ENCODE data around the gene KRT15.

KRT15 gene

GRCh38 chr17:41561554-41561953, 42.9 kb upstream of the KRT15 start:
- no peak overlapping the region for H3K4ac ChIP-seq (ENCODE audit: low read depth in 1 of 2, low read length in 2 of 2)
- no peak overlapping the region for H3K9ac ChIP-seq (ENCODE audit: low read length)
- H3K27me3 ChIP-seq (ENCODE audit: control insufficient read depth in 1 of 2, insufficient read depth in 1 of 2, low read length in 2 of 2): peaks cover 35 to 47% of the 10 kb centered on the region in 2 experiments
- H2BK120ac ChIP-seq (ENCODE audit: low read depth, low read length): no peak overlapping the region
- H2BK15ac ChIP-seq (ENCODE audit: low read depth, poor library complexity, severe bottlenecking): no peak overlapping the region
- H3K23ac ChIP-seq (ENCODE audit: low read length in 2 of 2): peak overlapping the region in 1 of 2 experiments; percentile 59
- H3K4me1 ChIP-seq (ENCODE audit: control insufficient read depth, insufficient read depth, low read depth, low read length): no peaks in the 10 kb centered on the region
- no peak overlapping the region for H3K27ac ChIP-seq (ENCODE audit: low read length, poor library complexity, severe bottlenecking)
- H4K91ac ChIP-seq (ENCODE audit: low read length): no peak overlapping the region
- H3K18ac ChIP-seq (ENCODE audit: low read depth in 1 of 2, low read length in 2 of 2): no peak overlapping the region
- no peaks in the 10 kb centered on the region for H3K9me3 ChIP-seq (ENCODE audit: control insufficient read depth, low read length)
- no peak for DNase-seq
- no peak overlapping the region for H3K4me3 ChIP-seq (ENCODE audit: insufficient read depth in 1 of 2, low read depth in 1 of 2, low read length in 2 of 2)
- 84% methylated on average over 6 of the region's 6 CpGs for WGBS
- H4K8ac ChIP-seq (ENCODE audit: low read length): no peak overlapping the region
- H2BK5ac ChIP-seq (ENCODE audit: low read depth, low read length, poor library complexity, severe bottlenecking): no peak overlapping the region
- no peak overlapping the region for H2AFZ ChIP-seq (ENCODE audit: low read depth, low read length)
- H3K14ac ChIP-seq (ENCODE audit: low read length in 2 of 2): no peak overlapping the region
- no peak overlapping the region for H2AK5ac ChIP-seq (ENCODE audit: low read length, severe bottlenecking)
- no peak overlapping the region for H3K4me2 ChIP-seq (ENCODE audit: low read length, poor library complexity, severe bottlenecking)
- H3K36me3 ChIP-seq (ENCODE audit: control insufficient read depth in 1 of 2, insufficient read depth in 2 of 2, low read depth in 1 of 2, low read length in 2 of 2): no peaks in the 10 kb centered on the region
- no peaks in the 10 kb centered on the region for H3K79me1 ChIP-seq (replicated peaks; ENCODE audit: low read length, poor library complexity, severe bottlenecking)
- H2BK12ac ChIP-seq (ENCODE audit: low read length in 2 of 2): no peak overlapping the region

- H3K36me3 ChIP-seq (ENCODE audit: control insufficient read depth in 1 of 2, insufficient read depth in 2 of 2, low read depth in 1 of 2, low read length in 2 of 2): no peaks in the 10 kb centered on the region
- 100% methylated on average over 2 of the region's 2 CpGs for WGBS
Measured at GRCh38 chr17:41559548-41559947, 40.9 kb upstream of the KRT15 start.

GRCh38 chr17:41556931-41557330, 38.2 kb upstream of the KRT15 start:
- no peak overlapping the region for H4K8ac ChIP-seq (ENCODE audit: low read length)
- no peak overlapping the region for H2BK120ac ChIP-seq (ENCODE audit: low read depth, low read length)
- H3K23ac ChIP-seq (ENCODE audit: low read length in 2 of 2): no peak overlapping the region
- H2BK15ac ChIP-seq (ENCODE audit: low read depth, poor library complexity, severe bottlenecking): no peak overlapping the region
- no peak overlapping the region for H3K14ac ChIP-seq (ENCODE audit: low read length in 2 of 2)
- H3K9ac ChIP-seq (ENCODE audit: low read length): no peak overlapping the region
- no peaks in the 10 kb centered on the region for H3K79me1 ChIP-seq (replicated peaks; ENCODE audit: low read length, poor library complexity, severe bottlenecking)
- H3K27ac ChIP-seq (ENCODE audit: low read length, poor library complexity, severe bottlenecking): no peak overlapping the region
- no peak overlapping the region for H3K18ac ChIP-seq (ENCODE audit: low read depth in 1 of 2, low read length in 2 of 2)
- WGBS: 87% methylated on average over 9 of the region's 9 CpGs
- no peak overlapping the region for H2AFZ ChIP-seq (ENCODE audit: low read depth, low read length)
- no peaks in the 10 kb centered on the region for H3K36me3 ChIP-seq (ENCODE audit: control insufficient read depth in 1 of 2, insufficient read depth in 2 of 2, low read depth in 1 of 2, low read length in 2 of 2)
- no peaks in the 10 kb centered on the region for H3K9me3 ChIP-seq (ENCODE audit: control insufficient read depth, low read length)
- H3K4ac ChIP-seq (ENCODE audit: low read depth in 1 of 2, low read length in 2 of 2): no peak overlapping the region
- H2BK12ac ChIP-seq (ENCODE audit: low read length in 2 of 2): no peak overlapping the region
- no peak for DNase-seq
- no peak overlapping the region for H3K4me3 ChIP-seq (ENCODE audit: insufficient read depth in 1 of 2, low read depth in 1 of 2, low read length in 2 of 2)
- no peaks in the 10 kb centered on the region for H3K4me1 ChIP-seq (ENCODE audit: control insufficient read depth, insufficient read depth, low read depth, low read length)
- H3K27me3 ChIP-seq (ENCODE audit: control insufficient read depth in 1 of 2, insufficient read depth in 1 of 2, low read length in 2 of 2): peaks cover 17 to 25% of the 10 kb centered on the region in 2 experiments
- no peak overlapping the region for H2BK5ac ChIP-seq (ENCODE audit: low read depth, low read length, poor library complexity, severe bottlenecking)
- H3K4me2 ChIP-seq (ENCODE audit: low read length, poor library complexity, severe bottlenecking): no peak overlapping the region
- no peak overlapping the region for H2AK5ac ChIP-seq (ENCODE audit: low read length, severe bottlenecking)
- H4K91ac ChIP-seq (ENCODE audit: low read length): no peak overlapping the region

More at GRCh38 chr17:41559548-41559947, 40.9 kb upstream of the KRT15 start:
- no peak overlapping the region for H3K4me2 ChIP-seq (ENCODE audit: low read length, poor library complexity, severe bottlenecking)
- H4K91ac ChIP-seq (ENCODE audit: low read length): no peak overlapping the region
- DNase-seq: peak; percentile 39
- no peak overlapping the region for H3K14ac ChIP-seq (ENCODE audit: low read length in 2 of 2)
- no peaks in the 10 kb centered on the region for H3K79me1 ChIP-seq (replicated peaks; ENCODE audit: low read length, poor library complexity, severe bottlenecking)
- H3K4me3 ChIP-seq (ENCODE audit: insufficient read depth in 1 of 2, low read depth in 1 of 2, low read length in 2 of 2): no peak overlapping the region
- H3K27ac ChIP-seq (ENCODE audit: low read length, poor library complexity, severe bottlenecking): no peak overlapping the region
- H3K27me3 ChIP-seq (ENCODE audit: control insufficient read depth in 1 of 2, insufficient read depth in 1 of 2, low read length in 2 of 2): peaks cover 31 to 42% of the 10 kb centered on the region in 2 experiments
- no peak overlapping the region for H2AK5ac ChIP-seq (ENCODE audit: low read length, severe bottlenecking)
- no peak overlapping the region for H3K9ac ChIP-seq (ENCODE audit: low read length)
- no peak overlapping the region for H3K4ac ChIP-seq (ENCODE audit: low read depth in 1 of 2, low read length in 2 of 2)
- H3K18ac ChIP-seq (ENCODE audit: low read depth in 1 of 2, low read length in 2 of 2): no peak overlapping the region
- no peaks in the 10 kb centered on the region for H3K9me3 ChIP-seq (ENCODE audit: control insufficient read depth, low read length)
- H4K8ac ChIP-seq (ENCODE audit: low read length): no peak overlapping the region
- H2BK120ac ChIP-seq (ENCODE audit: low read depth, low read length): no peak overlapping the region
- H2BK12ac ChIP-seq (ENCODE audit: low read length in 2 of 2): no peak overlapping the region
- H2BK15ac ChIP-seq (ENCODE audit: low read depth, poor library complexity, severe bottlenecking): no peak overlapping the region
- no peak overlapping the region for H2AFZ ChIP-seq (ENCODE audit: low read depth, low read length)
- no peak overlapping the region for H3K23ac ChIP-seq (ENCODE audit: low read length in 2 of 2)
- no peak overlapping the region for H2BK5ac ChIP-seq (ENCODE audit: low read depth, low read length, poor library complexity, severe bottlenecking)
- H3K4me1 ChIP-seq (ENCODE audit: control insufficient read depth, insufficient read depth, low read depth, low read length): no peaks in the 10 kb centered on the region

GRCh38 chr17:41556306-41556705, 37.6 kb upstream of the KRT15 start:
- Histone ChIP-seq H3K4me3 (ENCODE audit: insufficient read depth in 1 of 2, low read depth in 1 of 2, low read length in 2 of 2) (no peak overlapping the region), H3K9ac (ENCODE audit: low read length) (no peak overlapping the region), H3K14ac (ENCODE audit: low read length in 2 of 2) (no peak overlapping the region), H2BK120ac (ENCODE audit: low read depth, low read length) (no peak overlapping the region), H3K4me1 (ENCODE audit: control insufficient read depth, insufficient read depth, low read depth, low read length) (peaks cover 3% of the 10 kb centered on the region), H3K4me2 (ENCODE audit: low read length, poor library complexity, severe bottlenecking) (no peak overlapping the region), H4K91ac (ENCODE audit: low read length) (no peak overlapping the region), H3K18ac (ENCODE audit: low read depth in 1 of 2, low read length in 2 of 2) (peak overlapping the region in 1 of 2 experiments; percentile 67), H3K9me3 (ENCODE audit: control insufficient read depth, low read length) (no peaks in the 10 kb centered on the region), H3K36me3 (ENCODE audit: control insufficient read depth in 1 of 2, insufficient read depth in 2 of 2, low read depth in 1 of 2, low read length in 2 of 2) (no peaks in the 10 kb centered on the region), H4K8ac (ENCODE audit: low read length) (no peak overlapping the region), H3K4ac (ENCODE audit: low read depth in 1 of 2, low read length in 2 of 2) (no peak overlapping the region), H3K23ac (ENCODE audit: low read length in 2 of 2) (peak overlapping the region in 1 of 2 experiments; percentile 14), H2BK12ac (ENCODE audit: low read length in 2 of 2) (peak overlapping the region in 1 of 2 experiments; percentile 21), H3K79me1 (replicated peaks; ENCODE audit: low read length, poor library complexity, severe bottlenecking) (no peaks in the 10 kb centered on the region), H2AK5ac (ENCODE audit: low read length, severe bottlenecking) (no peak overlapping the region), H3K27ac (ENCODE audit: low read length, poor library complexity, severe bottlenecking) (no peak overlapping the region), H2BK5ac (ENCODE audit: low read depth, low read length, poor library complexity, severe bottlenecking) (no peak overlapping the region), H3K27me3 (ENCODE audit: control insufficient read depth in 1 of 2, insufficient read depth in 1 of 2, low read length in 2 of 2) (peaks cover 12 to 19% of the 10 kb centered on the region in 2 experiments), H2AFZ (ENCODE audit: low read depth, low read length) (no peak overlapping the region), H2BK15ac (ENCODE audit: low read depth, poor library complexity, severe bottlenecking) (no peak overlapping the region)
- DNase-seq: no peak
- 73% methylated on average over 5 of the region's 5 CpGs for WGBS
